Trophoblast cell (in vitro differentiated cells and primary cell): Measurements from ENCODE around the gene WDR75.

Experiments used
- DNase-seq, 2 donors: peaks; one replicate each; pipeline ENCODE4 v3.0.0-alpha.2; 2016
- H2AFZ ChIP-seq: 2 replicates; pipeline ENCODE4 v1.6.1; 2013; ENCODE audit warnings: low read length, moderate library complexity, mild to moderate bottlenecking; ENCODE audit not compliant: insufficient read depth, poor library complexity
- H2AK5ac ChIP-seq: 2 replicates; pipeline ENCODE4 v1.6.1; 2013; ENCODE audit warnings: mild to moderate bottlenecking, low read length
- H2BK120ac ChIP-seq: 2 replicates; pipeline ENCODE4 v1.6.1; 2013; ENCODE audit warnings: low read length, mild to moderate bottlenecking, moderate library complexity; ENCODE audit not compliant: insufficient read depth, poor library complexity
- H2BK12ac ChIP-seq: 2 replicates; pipeline ENCODE4 v1.6.1; 2013; ENCODE audit warnings: mild to moderate bottlenecking, low read length, moderate library complexity
- H2BK5ac ChIP-seq: 2 replicates; pipeline ENCODE4 v1.6.1; 2013; ENCODE audit warnings: low read length, low read depth, moderate library complexity, mild to moderate bottlenecking; ENCODE audit not compliant: poor library complexity
- H3K14ac ChIP-seq: 2 replicates; pipeline ENCODE4 v1.6.1; 2013; ENCODE audit warnings: mild to moderate bottlenecking, low read length
- H3K18ac ChIP-seq: 2 replicates; pipeline ENCODE4 v1.6.1; 2013; ENCODE audit warnings: mild to moderate bottlenecking, low read length
- H3K23ac ChIP-seq: 2 replicates; pipeline ENCODE4 v1.6.1; 2013; ENCODE audit warnings: low read length
- H3K27ac ChIP-seq: 2 replicates; pipeline ENCODE4 v1.5.1; 2013; ENCODE audit warnings: low read depth, mild to moderate bottlenecking, inconsistent platforms, low read length, moderate library complexity
- H3K27me3 ChIP-seq: 2 replicates; pipeline ENCODE4 v1.6.1; 2013; ENCODE audit warnings: inconsistent platforms, mild to moderate bottlenecking, low read length, moderate library complexity; ENCODE audit not compliant: insufficient read depth
- H3K36me3 ChIP-seq, 2 experiments: 1 replicate in 1 of 2; 2 replicates in 1 of 2; pipeline ENCODE4 v1.6.1; 2013; ENCODE audit warnings: low read length in 2 of 2, mild to moderate bottlenecking in 2 of 2, moderate library complexity in 1 of 2; ENCODE audit not compliant: insufficient read depth in 2 of 2, control insufficient read depth in 1 of 2
- H3K4ac ChIP-seq: 2 replicates; pipeline ENCODE4 v1.6.1; 2013; ENCODE audit warnings: low read depth, mild to moderate bottlenecking, low read length, moderate library complexity
- H3K4me1 ChIP-seq, 2 experiments: 1 replicate in 1 of 2; 2 replicates in 1 of 2; pipeline ENCODE4 v1.6.1; 2013; ENCODE audit warnings: low read length in 2 of 2, mild to moderate bottlenecking in 2 of 2, moderate library complexity in 1 of 2; ENCODE audit not compliant: insufficient read depth in 2 of 2, control insufficient read depth in 1 of 2
- H3K4me2 ChIP-seq: 2 replicates; pipeline ENCODE4 v1.6.1; 2013; ENCODE audit warnings: inconsistent platforms, mild to moderate bottlenecking, low read length, moderate library complexity
- H3K4me3 ChIP-seq: 2 replicates; pipeline ENCODE4 v1.5.1; 2013; ENCODE audit warnings: mild to moderate bottlenecking, low read depth, low read length, inconsistent platforms
- H3K79me1 ChIP-seq: one replicate; pipeline ENCODE4 v1.6.1; 2013; ENCODE audit warnings: low read length
- H3K79me2 ChIP-seq: 2 replicates; pipeline ENCODE4 v1.6.1; 2013; ENCODE audit warnings: low read length, mild to moderate bottlenecking; ENCODE audit not compliant: control insufficient read depth, insufficient read depth, poor library complexity
- H3K9ac ChIP-seq: 2 replicates; pipeline ENCODE4 v1.6.1; 2013; ENCODE audit warnings: mild to moderate bottlenecking, low read length
- H3K9me3 ChIP-seq: 2 replicates; pipeline ENCODE4 v1.6.1; 2013; ENCODE audit warnings: low read depth, mild to moderate bottlenecking, control low read depth, inconsistent platforms, low read length; ENCODE audit not compliant: insufficient read depth
- H4K12ac ChIP-seq: 2 replicates; pipeline ENCODE4 v1.6.1; 2013; ENCODE audit warnings: low read depth, mild to moderate bottlenecking, low read length, moderate library complexity
- H4K8ac ChIP-seq: 2 replicates; pipeline ENCODE4 v1.6.1; 2013; ENCODE audit warnings: low read depth, mild to moderate bottlenecking, low read length, moderate library complexity
- H4K91ac ChIP-seq: one replicate; pipeline ENCODE4 v1.6.1; 2013; ENCODE audit warnings: low read depth, mild to moderate bottlenecking, low read length, moderate library complexity
- WGBS: extraction: QIAGEN DNeasy Blood & Tissue Kit; methylation state at CpG from one replicate; pipeline ENCODE4 v1.1.7; 2013; ENCODE audit warnings: missing lambda C conversion rate; ENCODE audit not compliant: insufficient read length, insufficient coverage; ENCODE audit errors: extremely low coverage; 5-methylcytosine and 5-hydroxymethylcytosine counted together

WDR75 gene

GRCh38 chr2:189465478-189465877, 24.2 kb downstream of the WDR75 start:
- H4K8ac ChIP-seq: no peak overlapping the region
- no peak overlapping the region for H3K4ac ChIP-seq
- peaks cover 2 to 17% of the 10 kb centered on the region in 2 experiments for H3K36me3 ChIP-seq
- no peak overlapping the region for H3K14ac ChIP-seq
- no peak overlapping the region for H4K12ac ChIP-seq
- H2BK120ac ChIP-seq: no peak overlapping the region
- H3K79me2 ChIP-seq: no peaks in the 10 kb centered on the region
- H3K27ac ChIP-seq: no peak overlapping the region
- no peak overlapping the region for H3K4me2 ChIP-seq
- no peak overlapping the region for H2AK5ac ChIP-seq
- DNase-seq: no peak
- H3K9ac ChIP-seq: no peak overlapping the region
- no peaks in the 10 kb centered on the region for H3K79me1 ChIP-seq
- H3K9me3 ChIP-seq: no peaks in the 10 kb centered on the region
- no peak overlapping the region for H3K23ac ChIP-seq
- H3K4me3 ChIP-seq: no peak overlapping the region
- no peak overlapping the region for H4K91ac ChIP-seq
- no peak overlapping the region for H2AFZ ChIP-seq
- no peak overlapping the region for H3K18ac ChIP-seq
- WGBS: no CpG with 5 or more reads among the region's 3 CpGs
- H2BK12ac ChIP-seq: no peak overlapping the region
- no peaks in the 10 kb centered on the region for H3K4me1 ChIP-seq
- no peaks in the 10 kb centered on the region for H3K27me3 ChIP-seq
- H2BK5ac ChIP-seq: no peak overlapping the region

- Histone ChIP-seq H3K9ac (no peak overlapping the region), H4K8ac (no peak overlapping the region), H2BK120ac (no peak overlapping the region), H3K9me3 (no peaks in the 10 kb centered on the region), H4K91ac (no peak overlapping the region), H3K27me3 (no peaks in the 10 kb centered on the region), H3K14ac (no peak overlapping the region), H2AK5ac (no peak overlapping the region), H3K79me2 (no peaks in the 10 kb centered on the region), H3K4me3 (no peak overlapping the region), H3K4ac (no peak overlapping the region), H2BK12ac (no peak overlapping the region), H3K36me3 (peaks cover 0 to 16% of the 10 kb centered on the region in 2 experiments), H2BK5ac (no peak overlapping the region), H3K79me1 (no peaks in the 10 kb centered on the region), H2AFZ (no peak overlapping the region), H3K23ac (no peak overlapping the region), H4K12ac (no peak overlapping the region), H3K18ac (no peak overlapping the region), H3K4me1 (no peaks in the 10 kb centered on the region), H3K4me2 (no peak overlapping the region), H3K27ac (no peak overlapping the region)
- WGBS: no CpG with 5 or more reads among the region's 4 CpGs
- DNase-seq: no peak
Measured at GRCh38 chr2:189466046-189466445, 24.8 kb downstream of the WDR75 start.

- H2AK5ac ChIP-seq: no peak overlapping the region
- no peak overlapping the region for H4K12ac ChIP-seq
- no peak overlapping the region for H4K8ac ChIP-seq
- H2BK5ac ChIP-seq: no peak overlapping the region
- H3K23ac ChIP-seq: no peak overlapping the region
- DNase-seq: peak in 1 of 2 donors; percentile 67
- no peak overlapping the region for H3K4me2 ChIP-seq
- H3K4ac ChIP-seq: no peak overlapping the region
- H3K4me1 ChIP-seq: no peaks in the 10 kb centered on the region
- H3K4me3 ChIP-seq: no peak overlapping the region
- H2AFZ ChIP-seq: no peak overlapping the region
- H3K27ac ChIP-seq: no peak overlapping the region
- no peak overlapping the region for H2BK120ac ChIP-seq
- peaks cover 0 to 16% of the 10 kb centered on the region in 2 experiments for H3K36me3 ChIP-seq
- H3K79me1 ChIP-seq: no peaks in the 10 kb centered on the region
- H3K27me3 ChIP-seq: no peaks in the 10 kb centered on the region
- no peaks in the 10 kb centered on the region for H3K9me3 ChIP-seq
- H3K79me2 ChIP-seq: no peaks in the 10 kb centered on the region
- no peak overlapping the region for H3K9ac ChIP-seq
- H3K14ac ChIP-seq: no peak overlapping the region
- H2BK12ac ChIP-seq: no peak overlapping the region
- no peak overlapping the region for H4K91ac ChIP-seq
- no peak overlapping the region for H3K18ac ChIP-seq
Measured at GRCh38 chr2:189466656-189467055, 25.4 kb downstream of the WDR75 start.

DNA sequence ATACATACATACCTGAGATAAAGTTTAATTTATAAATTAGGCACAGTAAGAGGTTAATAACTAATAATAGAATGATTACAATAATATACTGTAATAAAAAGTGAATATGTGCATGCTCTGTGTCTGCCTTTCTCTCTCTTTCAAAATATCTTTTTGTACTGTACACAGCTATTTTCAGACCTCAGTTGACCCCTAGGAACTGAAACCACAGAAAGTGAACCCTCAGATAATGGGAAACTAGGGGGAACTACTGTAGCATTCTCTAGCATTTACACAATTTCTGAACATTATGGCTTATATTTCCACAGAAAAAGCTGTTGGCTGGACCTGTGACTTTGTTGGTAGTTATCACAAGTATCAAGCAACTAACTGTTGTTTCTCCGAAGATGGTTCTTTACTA, 25.9 kb downstream of the WDR75 start:
- Histone ChIP-seq H3K4me3 (no peak overlapping the region), H2BK5ac (no peak overlapping the region), H2BK120ac (no peak overlapping the region), H3K4ac (no peak overlapping the region), H3K27me3 (no peaks in the 10 kb centered on the region), H2AK5ac (no peak overlapping the region), H2AFZ (no peak overlapping the region), H3K4me1 (no peaks in the 10 kb centered on the region), H3K14ac (no peak overlapping the region), H4K8ac (no peak overlapping the region), H4K91ac (no peak overlapping the region), H3K18ac (no peak overlapping the region), H3K23ac (no peak overlapping the region), H3K27ac (no peak overlapping the region), H3K9ac (no peak overlapping the region), H3K36me3 (peaks cover 0 to 16% of the 10 kb centered on the region in 2 experiments), H4K12ac (no peak overlapping the region), H3K79me2 (no peaks in the 10 kb centered on the region), H2BK12ac (no peak overlapping the region), H3K9me3 (no peaks in the 10 kb centered on the region), H3K79me1 (no peaks in the 10 kb centered on the region), H3K4me2 (no peak overlapping the region)
- DNase-seq: no peak
- no CpG with 5 or more reads among the region's 1 CpG for WGBS
